ENCODE results near the gene PDE4D.

DNA sequence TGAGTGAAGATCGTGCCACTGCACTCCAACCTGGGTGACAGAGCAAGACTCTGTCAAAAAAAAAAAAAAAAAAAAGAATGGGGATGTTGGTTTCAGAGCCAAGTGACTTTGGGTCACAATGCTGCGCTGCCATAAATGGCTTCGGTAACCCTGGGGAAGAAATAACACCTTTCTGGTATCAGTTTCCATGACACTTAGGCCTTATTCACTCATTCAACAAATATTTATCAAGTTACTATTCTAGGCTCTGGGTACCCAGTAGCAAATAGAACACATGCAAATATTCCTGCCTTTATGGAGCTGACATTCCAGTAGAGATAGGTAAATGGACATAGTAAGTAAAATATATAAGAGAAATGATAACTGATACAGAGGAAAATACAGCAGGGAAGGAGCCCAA lies 454.2 kb downstream of the PDE4D start:
- TF ChIP-seq, protein P1, sequence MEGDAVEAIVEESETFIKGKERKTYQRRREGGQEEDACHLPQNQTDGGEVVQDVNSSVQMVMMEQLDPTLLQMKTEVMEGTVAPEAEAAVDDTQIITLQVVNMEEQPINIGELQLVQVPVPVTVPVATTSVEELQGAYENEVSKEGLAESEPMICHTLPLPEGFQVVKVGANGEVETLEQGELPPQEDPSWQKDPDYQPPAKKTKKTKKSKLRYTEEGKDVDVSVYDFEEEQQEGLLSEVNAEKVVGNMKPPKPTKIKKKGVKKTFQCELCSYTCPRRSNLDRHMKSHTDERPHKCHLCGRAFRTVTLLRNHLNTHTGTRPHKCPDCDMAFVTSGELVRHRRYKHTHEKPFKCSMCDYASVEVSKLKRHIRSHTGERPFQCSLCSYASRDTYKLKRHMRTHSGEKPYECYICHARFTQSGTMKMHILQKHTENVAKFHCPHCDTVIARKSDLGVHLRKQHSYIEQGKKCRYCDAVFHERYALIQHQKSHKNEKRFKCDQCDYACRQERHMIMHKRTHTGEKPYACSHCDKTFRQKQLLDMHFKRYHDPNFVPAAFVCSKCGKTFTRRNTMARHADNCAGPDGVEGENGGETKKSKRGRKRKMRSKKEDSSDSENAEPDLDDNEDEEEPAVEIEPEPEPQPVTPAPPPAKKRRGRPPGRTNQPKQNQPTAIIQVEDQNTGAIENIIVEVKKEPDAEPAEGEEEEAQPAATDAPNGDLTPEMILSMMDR (IDR thresholded peaks at IDR 0.05), result no peak
- TF ChIP-seq EZH2 (IDR thresholded peaks at IDR 0.05) (no peak), EZH2phosphoT487 (IDR thresholded peaks at IDR 0.05) (no peak)

Data from neural progenitor cell (in vitro differentiated cells).